Immature natural killer cell (primary cell): ENCODE results near the gene RAP1GAP. TPM values are rescaled to one million over a fixed set of nuclear protein-coding genes. Genes with fewer than 3 reads are reported as not detected.

Experiments used
- DNase-seq, 3 donors: peaks; one replicate each; pipeline ENCODE4 v3.0.0; 2022; ENCODE audit warnings: mixed read lengths in 1 of 3
- H3K27ac Mint-ChIP-seq, 6 donors: one replicate each; pipeline ENCODE4 v1.8.0; 2020; ENCODE audit warnings: mixed read lengths in 6 of 6, mild to moderate bottlenecking in 5 of 6, inconsistent platforms in 4 of 6, moderate library complexity in 3 of 6
- H3K27me3 Mint-ChIP-seq, 3 donors: one replicate each; pipeline ENCODE4 v1.8.0; 2020 to 2021; ENCODE audit warnings: low read depth in 3 of 3, mild to moderate bottlenecking in 3 of 3, mixed read lengths in 3 of 3, moderate library complexity in 3 of 3, inconsistent platforms in 1 of 3
- H3K36me3 Mint-ChIP-seq, 3 donors: one replicate each; pipeline ENCODE4 v1.8.0; 2020; ENCODE audit warnings: mixed read lengths in 3 of 3, inconsistent platforms in 2 of 3, mild to moderate bottlenecking in 2 of 3
- H3K4me1 Mint-ChIP-seq, 2 donors: one replicate each; pipeline ENCODE4 v1.8.0; 2020; ENCODE audit warnings: inconsistent platforms in 2 of 2, mild to moderate bottlenecking in 2 of 2, mixed read lengths in 2 of 2, moderate library complexity in 1 of 2
- H3K4me3 Mint-ChIP-seq, 5 donors: one replicate each; pipeline ENCODE4 v1.8.0; 2020; ENCODE audit warnings: mild to moderate bottlenecking in 5 of 5, mixed read lengths in 5 of 5, inconsistent platforms in 3 of 5, moderate library complexity in 3 of 5
- H3K9me3 Mint-ChIP-seq, 6 donors: one replicate each; pipeline ENCODE4 v1.8.0; 2020; ENCODE audit warnings: mild to moderate bottlenecking in 6 of 6, mixed read lengths in 6 of 6, inconsistent platforms in 4 of 6, moderate library complexity in 3 of 6
- polyA plus RNA-seq, 3 donors: library from polyadenylated mRNA; unstranded; fragments of 300-500 nt; fragmentation: Illumina TruSeq; gene quantifications; one replicate each; pipeline ENCODE4 v1.2.3, GENCODE V29; 2021

The RAP1GAP gene
- polyA plus RNA-seq, 3 donors from 2014 or later: not detected

DNA sequence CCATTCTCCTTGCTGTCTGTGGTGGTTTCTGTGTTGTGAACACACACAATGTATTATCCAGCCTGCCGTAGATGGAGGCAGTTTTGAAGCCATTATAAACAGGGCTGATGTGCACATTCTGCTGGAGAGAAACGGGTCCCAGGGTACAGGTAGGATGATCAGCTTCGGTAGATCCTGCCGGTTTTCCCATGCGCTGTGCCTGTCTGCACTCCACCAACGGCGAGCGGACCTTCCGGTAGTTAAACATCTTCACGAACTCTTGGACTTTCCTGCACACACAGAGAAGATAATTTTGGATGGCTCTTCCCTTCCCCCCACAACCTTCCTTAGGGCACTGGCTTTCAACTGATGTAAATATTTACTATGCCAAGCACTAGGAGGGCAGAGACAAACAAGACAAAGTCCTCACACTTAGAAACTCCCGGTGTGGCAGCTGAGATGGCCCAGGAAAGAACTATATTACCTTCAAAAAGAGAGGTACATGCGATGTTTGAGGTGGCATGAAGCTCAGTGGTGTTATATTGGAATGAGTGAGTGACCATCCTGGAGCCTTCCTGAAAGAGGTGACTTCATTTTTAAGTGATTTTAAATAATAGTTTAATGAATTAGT is 118.2 kb downstream of the RAP1GAP start:
- peaks cover 0 to 2% (median 0%) of the 10 kb centered on the region in 6 donors for H3K9me3 Mint-ChIP-seq
- peaks cover 2 to 13% (median 8%) of the 10 kb centered on the region in 3 donors for H3K27me3 Mint-ChIP-seq
- H3K4me1 Mint-ChIP-seq: peaks cover 3 to 5% of the 10 kb centered on the region in 2 donors
- no peak overlapping the region for H3K4me3 Mint-ChIP-seq
- H3K27ac Mint-ChIP-seq: no peak overlapping the region
- no peaks in the 10 kb centered on the region for H3K36me3 Mint-ChIP-seq
- DNase-seq: no peak

DNA sequence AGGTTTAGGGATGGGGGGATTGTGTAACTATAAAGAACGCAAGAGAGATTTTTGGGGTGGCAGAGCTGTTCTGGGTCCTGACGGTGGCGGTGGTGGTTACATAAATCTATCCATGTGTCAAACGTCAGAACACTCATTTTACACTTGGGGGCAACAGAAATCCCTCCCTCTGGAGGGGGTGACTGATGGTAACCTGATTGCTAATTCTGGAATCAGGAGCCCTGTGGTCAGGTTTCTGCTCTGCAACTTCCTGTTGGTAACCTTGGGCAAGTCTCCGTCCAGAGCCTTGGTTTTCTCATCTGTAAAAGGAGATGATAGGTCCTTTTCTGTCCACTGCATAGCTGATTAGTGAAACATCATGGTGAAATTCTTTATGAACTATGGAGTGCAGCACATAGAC is 119.1 kb downstream of the RAP1GAP start:
- Mint-ChIP-seq H3K27me3 (peaks cover 2 to 13% (median 8%) of the 10 kb centered on the region in 3 donors), H3K27ac (no peak overlapping the region), H3K36me3 (no peaks in the 10 kb centered on the region), H3K4me3 (no peak overlapping the region), H3K9me3 (peaks cover 0 to 2% (median 0%) of the 10 kb centered on the region in 6 donors), H3K4me1 (peaks cover 3 to 5% of the 10 kb centered on the region in 2 donors)
- DNase-seq: no peak

DNA sequence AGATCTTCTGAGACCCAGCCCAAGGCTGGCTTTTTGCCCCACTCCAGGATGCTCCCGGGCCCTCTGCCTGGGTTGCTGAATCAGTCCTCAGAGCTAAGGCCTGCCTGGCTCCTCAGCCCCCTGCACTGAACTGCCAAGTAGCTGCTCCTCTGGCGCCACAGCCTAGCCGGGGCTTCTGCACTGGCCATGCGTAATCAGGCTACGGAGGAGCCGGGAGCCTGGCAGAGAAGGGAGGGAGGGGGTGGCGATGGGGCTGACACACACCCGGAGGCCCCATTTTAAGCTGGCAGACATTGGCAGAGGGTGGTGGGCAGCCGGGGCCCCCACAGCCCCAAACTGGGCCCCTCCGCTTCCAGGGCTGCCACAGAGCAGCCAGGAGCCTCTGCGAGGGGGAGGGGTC is 121.3 kb downstream of the RAP1GAP start:
- Mint-ChIP-seq H3K4me3 (no peak overlapping the region), H3K4me1 (peaks cover 2 to 3% of the 10 kb centered on the region in 2 donors), H3K27ac (no peak overlapping the region), H3K36me3 (no peaks in the 10 kb centered on the region), H3K9me3 (no peaks in the 10 kb centered on the region), H3K27me3 (peaks cover 1 to 10% (median 8%) of the 10 kb centered on the region in 3 donors)
- DNase-seq: no peak

Other genes starting within 250 kb of the RAP1GAP start
- gene NBPF3, start 229.2 kb downstream of the RAP1GAP start, polyA plus RNA-seq: 10 to 100 TPM in 1 of 3 donors, 1 to 10 TPM in 2; 3.2 to 12.7 (median 7.0) TPM
- not detected for gene ALPL, start 159.9 kb downstream of the RAP1GAP start, polyA plus RNA-seq
- gene USP48, start 113.8 kb upstream of the RAP1GAP start, polyA plus RNA-seq: 10 to 100 TPM; 24.9 to 31.8 (median 26.3) TPM
- under 1 TPM in 2 of 3 donors, not detected in 1; 0.12 to 0.29 TPM for gene LDLRAD2, start 142.9 kb upstream of the RAP1GAP start, polyA plus RNA-seq